Measurements from ENCODE around the gene MAP3K4.

DNA sequence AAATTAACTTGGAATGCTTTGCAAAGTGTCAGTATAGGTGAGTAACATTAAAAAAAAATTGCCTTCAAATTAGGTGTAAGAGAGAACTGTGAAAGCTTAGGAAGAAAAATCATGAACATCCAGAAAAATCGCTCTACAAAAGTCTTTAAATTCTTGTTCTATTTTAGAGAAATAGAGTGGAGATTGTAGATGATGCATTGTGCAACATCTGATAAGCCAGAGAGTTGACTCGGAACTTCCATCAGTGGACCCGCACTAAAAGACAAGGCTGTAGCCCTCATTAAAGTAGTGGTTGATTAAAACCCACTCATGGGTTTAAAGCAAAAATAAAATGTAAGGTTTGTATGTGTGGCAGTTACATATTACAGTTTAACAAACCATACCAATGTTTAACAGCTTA lies 35.8 kb downstream of the MAP3K4 start:
- TF ChIP-seq, protein P1, sequence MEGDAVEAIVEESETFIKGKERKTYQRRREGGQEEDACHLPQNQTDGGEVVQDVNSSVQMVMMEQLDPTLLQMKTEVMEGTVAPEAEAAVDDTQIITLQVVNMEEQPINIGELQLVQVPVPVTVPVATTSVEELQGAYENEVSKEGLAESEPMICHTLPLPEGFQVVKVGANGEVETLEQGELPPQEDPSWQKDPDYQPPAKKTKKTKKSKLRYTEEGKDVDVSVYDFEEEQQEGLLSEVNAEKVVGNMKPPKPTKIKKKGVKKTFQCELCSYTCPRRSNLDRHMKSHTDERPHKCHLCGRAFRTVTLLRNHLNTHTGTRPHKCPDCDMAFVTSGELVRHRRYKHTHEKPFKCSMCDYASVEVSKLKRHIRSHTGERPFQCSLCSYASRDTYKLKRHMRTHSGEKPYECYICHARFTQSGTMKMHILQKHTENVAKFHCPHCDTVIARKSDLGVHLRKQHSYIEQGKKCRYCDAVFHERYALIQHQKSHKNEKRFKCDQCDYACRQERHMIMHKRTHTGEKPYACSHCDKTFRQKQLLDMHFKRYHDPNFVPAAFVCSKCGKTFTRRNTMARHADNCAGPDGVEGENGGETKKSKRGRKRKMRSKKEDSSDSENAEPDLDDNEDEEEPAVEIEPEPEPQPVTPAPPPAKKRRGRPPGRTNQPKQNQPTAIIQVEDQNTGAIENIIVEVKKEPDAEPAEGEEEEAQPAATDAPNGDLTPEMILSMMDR (conservative IDR thresholded peaks at IDR 0.05; ENCODE audit: low read length), result no peak
- TF ChIP-seq EZH2phosphoT487 (IDR thresholded peaks at IDR 0.05; ENCODE audit: borderline replicate concordance), result no peak
